PFSK-1 (cell line): ENCODE measurements around the gene AGO4.

Experiments
- POLR2AphosphoS5 ChIP-seq: IDR thresholded peaks from 2 replicates; pipeline ENCODE4 v1.6.1; 2012; ENCODE audit warnings: low read depth, mild to moderate bottlenecking, control low read depth, low read length, moderate library complexity
- TAF1 ChIP-seq: IDR thresholded peaks from 2 replicates; pipeline ENCODE4 v1.6.1; 2012; ENCODE audit warnings: low read length, control low read depth, borderline replicate concordance; ENCODE audit not compliant: insufficient read depth

DNA sequence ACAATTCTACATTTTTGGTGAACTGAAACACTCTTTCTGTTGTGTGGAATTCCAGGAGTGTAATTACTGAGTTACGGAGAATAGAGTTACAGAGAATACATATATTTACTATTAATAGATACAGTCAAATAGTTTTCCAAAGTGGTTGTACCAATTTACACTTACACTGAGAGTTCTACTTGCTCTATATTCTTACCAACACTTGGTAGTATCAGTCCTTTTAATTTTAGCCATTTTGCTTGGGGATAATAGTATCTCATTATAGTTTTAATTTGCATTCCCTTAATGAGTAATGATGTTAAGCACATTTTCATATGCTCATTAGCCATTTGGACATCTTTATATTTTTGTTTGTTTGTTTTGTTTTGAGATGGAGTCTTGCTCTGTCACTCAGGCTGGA is 28.9 kb downstream of the AGO4 start:
- no peak for TF ChIP-seq TAF1
- TF ChIP-seq POLR2AphosphoS5, result no peak
